Nephron (organoid): ENCODE measurements around the gene SLC25A41.
A peak's percentile ranks its signal among the peaks of the same experiment; 100 is the strongest.

Source experiments
- H3K27ac Mint-ChIP-seq, 3 experiments: 2 replicates each; pipeline ENCODE4 v1.8.0; 2020; ENCODE audit warnings: mixed read lengths in 3 of 3, mild to moderate bottlenecking in 2 of 3, moderate library complexity in 1 of 3
- H3K27me3 Mint-ChIP-seq: 2 replicates; pipeline ENCODE4 v1.8.0; 2021; ENCODE audit warnings: low read depth, mild to moderate bottlenecking, moderate library complexity, mixed read lengths
- H3K36me3 Mint-ChIP-seq: 2 replicates; pipeline ENCODE4 v1.8.0; 2020; ENCODE audit warnings: low read depth, mixed read lengths
- H3K4me1 Mint-ChIP-seq: 2 replicates; pipeline ENCODE4 v1.8.0; 2020; ENCODE audit warnings: mixed read lengths
- H3K4me3 Mint-ChIP-seq, 3 experiments: 2 replicates each; pipeline ENCODE4 v1.8.0; 2020; ENCODE audit warnings: mild to moderate bottlenecking in 3 of 3, mixed read lengths in 3 of 3, moderate library complexity in 2 of 3
- H3K9me3 Mint-ChIP-seq: 2 replicates; pipeline ENCODE4 v1.8.0; 2020; ENCODE audit warnings: mixed read lengths
- CTCF ChIP-seq, 3 experiments: fragments of 200-600 bp; sonication (generic); IDR thresholded peaks; one replicate each; pipeline ENCODE4 v1.5.0; 2021; ENCODE audit warnings: antibody characterized with exemption in 3 of 3; ENCODE audit not compliant: unreplicated experiment in 3 of 3

SLC25A41 gene

GRCh38 chr19:6392221-6393073, 41.1 kb downstream of the SLC25A41 start:
- no peaks in the 10 kb centered on the region for H3K27me3 Mint-ChIP-seq
- no peak for TF ChIP-seq CTCF (IDR thresholded peaks at IDR 0.05; ENCODE audit: unreplicated experiment in 3 of 3)
- peaks cover 18% of the 10 kb centered on the region for H3K36me3 Mint-ChIP-seq
- H3K27ac Mint-ChIP-seq, result peak overlapping the region; percentile 99
- peak overlapping the region; percentile 94 to 97 (median 95) for H3K4me3 Mint-ChIP-seq
- H3K4me1 Mint-ChIP-seq, result peaks cover 25% of the 10 kb centered on the region
- no peaks in the 10 kb centered on the region for H3K9me3 Mint-ChIP-seq

- no peak overlapping the region for H3K4me3 Mint-ChIP-seq
These were observed 46.2 kb downstream of the SLC25A41 start for GRCh38 chr19:6387372-6387771.

GRCh38 chr19:6384381-6384780, 49.2 kb downstream of the SLC25A41 start:
- Mint-ChIP-seq H3K9me3 (peaks cover 3% of the 10 kb centered on the region), H3K27ac (no peak overlapping the region), H3K27me3 (no peaks in the 10 kb centered on the region), H3K4me3 (no peak overlapping the region), H3K4me1 (no peaks in the 10 kb centered on the region), H3K36me3 (peaks cover 65% of the 10 kb centered on the region)
- TF ChIP-seq CTCF (IDR thresholded peaks at IDR 0.05; ENCODE audit: unreplicated experiment in 3 of 3), result no peak

More at GRCh38 chr19:6387372-6387771, 46.2 kb downstream of the SLC25A41 start:
- Mint-ChIP-seq H3K27me3 (no peaks in the 10 kb centered on the region), H3K9me3 (no peaks in the 10 kb centered on the region), H3K36me3 (peaks cover 49% of the 10 kb centered on the region), H3K27ac (no peak overlapping the region), H3K4me1 (peaks cover 14% of the 10 kb centered on the region)
- TF ChIP-seq CTCF (IDR thresholded peaks at IDR 0.05; ENCODE audit: unreplicated experiment in 3 of 3), result no peak

GRCh38 chr19:6383188-6383587, 50.4 kb downstream of the SLC25A41 start:
- Mint-ChIP-seq H3K4me3 (no peak overlapping the region), H3K27ac (no peak overlapping the region), H3K36me3 (peaks cover 72% of the 10 kb centered on the region), H3K9me3 (peaks cover 3% of the 10 kb centered on the region), H3K27me3 (no peaks in the 10 kb centered on the region), H3K4me1 (peaks cover 6% of the 10 kb centered on the region)
- TF ChIP-seq CTCF (IDR thresholded peaks at IDR 0.05; ENCODE audit: unreplicated experiment in 3 of 3), result no peak

- H3K27ac Mint-ChIP-seq, result no peak overlapping the region
These were observed 52.4 kb downstream of the SLC25A41 start for GRCh38 chr19:6381030-6381750.

More at GRCh38 chr19:6381030-6381750, 52.4 kb downstream of the SLC25A41 start:
- H3K4me3 Mint-ChIP-seq, result no peak overlapping the region
- peaks cover 19% of the 10 kb centered on the region for H3K4me1 Mint-ChIP-seq
- H3K36me3 Mint-ChIP-seq, result peaks cover 66% of the 10 kb centered on the region
- TF ChIP-seq CTCF (IDR thresholded peaks at IDR 0.05; ENCODE audit: unreplicated experiment in 3 of 3), result no peak
- peaks cover 3% of the 10 kb centered on the region for H3K9me3 Mint-ChIP-seq
- H3K27me3 Mint-ChIP-seq, result no peaks in the 10 kb centered on the region
